H1 (cell line): ENCODE data around the gene ABHD15. TPM values are rescaled to one million over a fixed set of nuclear protein-coding genes. Genes with fewer than 3 reads are reported as not detected.

Experiments
- ASH2L ChIP-seq: fragments of 200-600, 300-600 bp; sonication (generic); IDR thresholded peaks from one replicate; pipeline ENCODE4 v1.7.1; 2017; ENCODE audit warnings: low read length
- BACH1 ChIP-seq: IDR thresholded peaks from 2 replicates; pipeline ENCODE4 v1.6.1; 2012; ENCODE audit warnings: low read length, improper control_type of control experiment
- CBX5 ChIP-seq: fragments of 300-800, 300-1000 bp; sonication (generic); IDR thresholded peaks from 2 replicates; pipeline ENCODE4 v1.7.1; 2016; ENCODE audit warnings: antibody characterized with exemption, low read length, low read depth
- CEBPB ChIP-seq: IDR thresholded peaks from 2 replicates; pipeline ENCODE4 v1.6.1; 2012; ENCODE audit warnings: low read depth, low read length
- EP300 ChIP-seq, 2 experiments: IDR thresholded peaks; 1 replicate in 1 of 2; 2 replicates in 1 of 2; pipeline ENCODE4 v1.6.1; 2011 to 2012; ENCODE audit warnings: low read depth in 2 of 2, low read length in 2 of 2, mild to moderate bottlenecking in 2 of 2, borderline replicate concordance in 1 of 2, inconsistent platforms in 1 of 2, moderate library complexity in 1 of 2
- EZH2 ChIP-seq: fragments of 200-600 bp; sonication (generic); IDR thresholded peaks from 2 replicates; pipeline ENCODE4 v1.7.1; 2012; ENCODE audit warnings: low read depth, mild to moderate bottlenecking, moderate library complexity, low read length, inconsistent platforms; ENCODE audit not compliant: severe bottlenecking
- HDAC2 ChIP-seq, 2 experiments: fragments of 300-600 bp in 1 of 2; sonication (generic) in 1 of 2; IDR thresholded peaks; 2 replicates each; pipeline ENCODE4 v1.6.1; 2011 to 2012; ENCODE audit warnings: low read depth in 2 of 2, low read length in 2 of 2, mild to moderate bottlenecking in 2 of 2, moderate library complexity in 2 of 2, borderline replicate concordance in 1 of 2, inconsistent platforms in 1 of 2
- JUN ChIP-seq: IDR thresholded peaks from 2 replicates; pipeline ENCODE4 v1.6.1; 2011; ENCODE audit warnings: low read depth, mild to moderate bottlenecking, improper control_type of control experiment, low read length
- NANOG ChIP-seq: IDR thresholded peaks from 2 replicates; pipeline ENCODE4 v1.6.1; 2011; ENCODE audit warnings: low read length, low read depth, mild to moderate bottlenecking, inconsistent platforms; ENCODE audit not compliant: insufficient read depth, poor library complexity, severe bottlenecking
- RAD21 ChIP-seq, 2 experiments: IDR thresholded peaks in 1 of 2; conservative IDR thresholded peaks in 1 of 2; 2 replicates each; pipeline ENCODE4 v1.6.1; 2011; ENCODE audit warnings: low read depth in 2 of 2, low read length in 2 of 2, improper control_type of control experiment in 1 of 2, inconsistent platforms in 1 of 2, mild to moderate bottlenecking in 1 of 2, moderate library complexity in 1 of 2
- RBBP5 ChIP-seq: IDR thresholded peaks from 2 replicates; pipeline ENCODE4 v1.7.1; 2012; ENCODE audit warnings: low read depth, mild to moderate bottlenecking, inconsistent platforms, low read length, moderate library complexity, borderline replicate concordance
- SIN3A ChIP-seq, 2 experiments: IDR thresholded peaks in 1 of 2; conservative IDR thresholded peaks in 1 of 2; 2 replicates each; pipeline ENCODE4 v1.6.1; 2011 to 2012; ENCODE audit warnings: low read length in 2 of 2, improper control_type of control experiment in 1 of 2, low read depth in 1 of 2, mild to moderate bottlenecking in 1 of 2
- SIX5 ChIP-seq: IDR thresholded peaks from 2 replicates; pipeline ENCODE4 v1.6.1; 2011; ENCODE audit warnings: mild to moderate bottlenecking, low read depth, low read length
- SP4 ChIP-seq: IDR thresholded peaks from 2 replicates; pipeline ENCODE4 v1.6.1; 2012; ENCODE audit warnings: low read length, inconsistent platforms
- SUZ12 ChIP-seq: fragments of 200-600 bp; sonication (generic); IDR thresholded peaks from 2 replicates; pipeline ENCODE4 v1.6.1; 2012; ENCODE audit warnings: mild to moderate bottlenecking, inconsistent platforms, low read length, moderate library complexity, mixed read lengths
- ZNF274 ChIP-seq: IDR thresholded peaks from 2 replicates; pipeline ENCODE4 v1.7.0; 2012; ENCODE audit warnings: low read length, borderline replicate concordance; ENCODE audit errors: extremely low read depth
- polyA plus RNA-seq, 7 experiments: library from polyadenylated mRNA; depleted of rRNA in 3 of 7; stranded (reverse) in 5 of 7; unstranded in 2 of 7; fragments of >200 nt in 5 of 7; fragments of 200-250 nt in 2 of 7; gene quantifications; 1 replicate in 5 of 7; 2 replicates in 1 of 7; 4 replicates in 1 of 7; pipeline versions ENCODE4 v1.2.1 to v1.2.3, GENCODE V29; 2011 to 2013; ENCODE audit warnings: missing spikeins in 2 of 7, mixed read lengths in 2 of 7
- total RNA-seq: library from RNA; stranded (reverse); fragmentation: NEBNext Ultra II Directional; extraction: Animal tissue kit (Norgen Biotek cat#: 25700); gene quantifications from 2 replicates; pipeline ENCODE4 v1.2.1, GENCODE V29; 2021
- TF ChIP-seq, protein P1 (sequence below): IDR thresholded peaks from 2 replicates; pipeline ENCODE4 v1.6.1; 2011; ENCODE audit warnings: low read depth, mild to moderate bottlenecking, low read length; ENCODE audit not compliant: insufficient read depth
- TF ChIP-seq, protein P2 (sequence below): IDR thresholded peaks from 2 replicates; pipeline ENCODE4 v1.6.1; 2012; ENCODE audit warnings: inconsistent platforms
- TF ChIP-seq, protein P3 (sequence below): IDR thresholded peaks from 2 replicates; pipeline ENCODE4 v1.6.1; 2012; ENCODE audit warnings: inconsistent platforms

The ABHD15 gene
- total and polyA plus RNA-seq, 2 of the 8 experiments (the other 6 are each of a cell fraction or from before 2014, with no cell fraction given) = 0.88 to 1.7 TPM

GRCh38 chr17:29593591-29594518 lies 27.0 kb upstream of the ABHD15 start (continued):
- TF ChIP-seq EZH2 = peak; percentile 29
- TF ChIP-seq, protein P1, sequence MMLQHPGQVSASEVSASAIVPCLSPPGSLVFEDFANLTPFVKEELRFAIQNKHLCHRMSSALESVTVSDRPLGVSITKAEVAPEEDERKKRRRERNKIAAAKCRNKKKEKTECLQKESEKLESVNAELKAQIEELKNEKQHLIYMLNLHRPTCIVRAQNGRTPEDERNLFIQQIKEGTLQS = no peak
- TF ChIP-seq, protein P2, sequence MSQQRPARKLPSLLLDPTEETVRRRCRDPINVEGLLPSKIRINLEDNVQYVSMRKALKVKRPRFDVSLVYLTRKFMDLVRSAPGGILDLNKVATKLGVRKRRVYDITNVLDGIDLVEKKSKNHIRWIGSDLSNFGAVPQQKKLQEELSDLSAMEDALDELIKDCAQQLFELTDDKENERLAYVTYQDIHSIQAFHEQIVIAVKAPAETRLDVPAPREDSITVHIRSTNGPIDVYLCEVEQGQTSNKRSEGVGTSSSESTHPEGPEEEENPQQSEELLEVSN = no peak
- no peak for TF ChIP-seq BACH1
- TF ChIP-seq CBX5 = no peak
- TF ChIP-seq CEBPB = no peak
- TF ChIP-seq RBBP5 = no peak
- TF ChIP-seq SIX5 = no peak
- no peak for TF ChIP-seq SP4
- no peak for TF ChIP-seq EP300 (IDR thresholded peaks at IDR 0.05; ENCODE audit: borderline replicate concordance in 1 of 2, low read depth in 2 of 2, low read length in 2 of 2)
- peak; percentile 99 to 100 for TF ChIP-seq HDAC2 (IDR thresholded peaks at IDR 0.05; ENCODE audit: borderline replicate concordance in 1 of 2, low read depth in 2 of 2, low read length in 2 of 2)
- no peak for TF ChIP-seq NANOG
- TF ChIP-seq, protein P3, sequence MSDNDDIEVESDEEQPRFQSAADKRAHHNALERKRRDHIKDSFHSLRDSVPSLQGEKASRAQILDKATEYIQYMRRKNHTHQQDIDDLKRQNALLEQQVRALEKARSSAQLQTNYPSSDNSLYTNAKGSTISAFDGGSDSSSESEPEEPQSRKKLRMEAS = peak; percentile 23; the same call in 1 of the 2 replicates
- no peak for TF ChIP-seq ASH2L
- TF ChIP-seq SIN3A (conservative IDR thresholded peaks at IDR 0.05 in 1 of 2, IDR thresholded peaks at IDR 0.05 in 1 of 2; ENCODE audit: low read depth in 1 of 2, low read length in 2 of 2) = peak; percentile 100
- TF ChIP-seq SUZ12 = peak; percentile 46; the same call in 1 of the 2 replicates
- no peak for TF ChIP-seq JUN
- peak; percentile 44 to 57 for TF ChIP-seq RAD21 (IDR thresholded peaks at IDR 0.05 in 1 of 2, conservative IDR thresholded peaks at IDR 0.05 in 1 of 2; ENCODE audit: low read depth in 2 of 2, low read length in 2 of 2)
- TF ChIP-seq ZNF274 = no peak
